ENCODE measurements around the gene LRP1-AS. TPM values are rescaled to one million over a fixed set of nuclear protein-coding genes. Genes with fewer than 3 reads are reported as not detected.
A peak's percentile ranks its signal among the peaks of the same experiment; 100 is the strongest.

Gene LRP1-AS
- total RNA-seq, 2 donors from 2014 or later: not detected

DNA sequence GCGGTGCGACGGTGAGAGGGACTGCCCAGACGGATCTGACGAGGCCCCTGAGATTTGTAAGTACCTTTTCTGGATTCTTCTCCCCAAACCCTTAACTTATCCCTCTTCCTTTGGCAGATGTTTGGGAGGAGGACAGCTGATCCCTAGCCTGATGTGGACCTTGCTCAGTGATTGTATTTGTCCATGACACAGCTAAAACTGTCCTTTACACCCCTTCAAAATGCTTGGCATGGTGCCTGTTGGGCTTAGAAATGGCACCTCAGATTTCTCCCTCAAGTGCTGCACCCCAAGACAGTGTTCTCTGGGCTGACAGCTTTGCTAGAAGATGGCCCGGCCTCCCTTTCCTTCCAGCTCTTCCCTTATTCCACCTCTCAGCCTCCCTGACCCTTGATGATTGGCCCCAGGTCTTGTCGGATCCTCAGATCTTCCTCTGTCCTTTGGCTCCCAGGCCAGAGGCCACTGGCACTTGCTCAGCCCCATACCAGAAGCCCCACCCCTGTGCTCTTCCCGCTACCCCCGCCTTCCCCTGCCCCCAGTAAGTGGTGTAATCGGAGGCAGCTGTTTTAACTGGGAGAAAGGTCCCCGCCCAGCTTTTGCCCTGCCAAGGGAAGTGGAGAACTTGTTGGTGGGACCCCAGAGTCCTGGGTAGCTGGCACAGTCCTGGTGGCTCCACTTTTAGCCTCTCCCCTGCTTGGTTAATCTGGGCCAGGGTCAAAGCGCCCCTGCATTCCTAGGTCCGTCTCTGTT lies 8.7 kb downstream of the LRP1-AS start:
- no peak overlapping the region for H3K4me3 Mint-ChIP-seq
- no peaks in the 10 kb centered on the region for H3K36me3 Mint-ChIP-seq (ENCODE audit: insufficient read depth in 2 of 2)
- ATAC-seq (replicated peaks in 1 of 2) (no peak), DNase-seq (no peak)
- H3K27me3 Mint-ChIP-seq (ENCODE audit: low read depth): no peaks in the 10 kb centered on the region
- H3K27ac Mint-ChIP-seq: no peak overlapping the region
- H3K9me3 Mint-ChIP-seq: no peaks in the 10 kb centered on the region
- H3K4me1 Mint-ChIP-seq (ENCODE audit: low read depth): peaks cover 6% of the 10 kb centered on the region

DNA sequence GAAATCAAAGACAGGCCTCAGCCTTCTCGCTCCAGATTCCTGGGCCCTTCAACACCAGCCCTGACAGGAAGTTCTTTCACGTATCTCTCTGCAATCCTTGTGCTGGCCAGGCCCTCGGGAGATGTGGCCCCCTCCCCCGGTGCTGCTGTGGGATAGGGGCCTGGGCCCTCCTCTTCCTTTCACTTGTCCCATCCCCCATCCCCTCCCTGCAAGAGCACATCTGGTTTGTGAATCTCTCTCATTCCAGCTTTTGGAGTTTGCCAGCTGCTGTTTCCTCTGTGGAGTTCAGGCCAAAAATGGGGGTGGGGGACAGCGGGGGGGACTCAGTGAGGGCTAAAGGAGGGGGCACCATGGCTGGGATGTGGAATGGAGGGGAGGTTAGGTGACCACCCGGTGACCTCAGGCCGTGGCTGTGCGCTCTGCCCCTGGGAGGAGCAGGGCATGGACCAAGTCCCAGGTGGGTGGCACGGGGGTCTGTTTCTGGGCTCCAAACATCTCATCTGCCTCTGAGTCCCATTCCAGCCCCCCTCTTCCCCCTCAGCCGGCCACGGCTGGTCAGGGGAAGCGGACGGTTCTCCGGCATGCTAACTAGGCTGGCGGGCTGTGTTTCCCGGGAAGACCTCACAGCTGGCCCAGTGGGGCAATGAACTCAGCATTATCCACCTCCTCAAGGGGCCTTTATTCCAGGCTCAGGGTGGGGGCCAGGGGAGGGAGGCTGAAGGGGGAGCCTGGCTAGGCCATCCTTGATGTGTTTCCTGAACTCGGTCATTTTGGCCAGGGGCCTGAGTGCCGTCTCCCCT lies 11.7 kb downstream of the LRP1-AS start:
- Mint-ChIP-seq H3K27me3 (ENCODE audit: low read depth) (no peaks in the 10 kb centered on the region), H3K36me3 (ENCODE audit: insufficient read depth in 2 of 2) (no peaks in the 10 kb centered on the region), H3K4me1 (ENCODE audit: low read depth) (no peaks in the 10 kb centered on the region), H3K4me3 (no peak overlapping the region), H3K9me3 (no peaks in the 10 kb centered on the region), H3K27ac (no peak overlapping the region)
- no peak for DNase-seq
- no peak for ATAC-seq (replicated peaks in 1 of 2)

- no peaks in the 10 kb centered on the region for H3K9me3 Mint-ChIP-seq
- DNase-seq: no peak
- no peaks in the 10 kb centered on the region for H3K27me3 Mint-ChIP-seq (ENCODE audit: low read depth)
- H3K36me3 Mint-ChIP-seq (ENCODE audit: insufficient read depth in 2 of 2): no peaks in the 10 kb centered on the region
- peaks cover under 1% of the 10 kb centered on the region for H3K4me1 Mint-ChIP-seq (ENCODE audit: low read depth)
- H3K27ac Mint-ChIP-seq: no peak overlapping the region
- H3K4me3 Mint-ChIP-seq: no peak overlapping the region
- ATAC-seq (replicated peaks in 1 of 2): no peak
Observed at GRCh38 chr12:57134949-57135348, 12.5 kb downstream of the LRP1-AS start.

- no peak for ATAC-seq (replicated peaks in 1 of 2)
- Mint-ChIP-seq H3K9me3 (no peaks in the 10 kb centered on the region), H3K4me3 (no peak overlapping the region), H3K27me3 (ENCODE audit: low read depth) (no peaks in the 10 kb centered on the region), H3K36me3 (ENCODE audit: insufficient read depth in 2 of 2) (no peaks in the 10 kb centered on the region), H3K27ac (no peak overlapping the region), H3K4me1 (ENCODE audit: low read depth) (peaks cover 5% of the 10 kb centered on the region)
- no peak for DNase-seq
Observed at GRCh38 chr12:57133916-57134315, 13.5 kb downstream of the LRP1-AS start.

DNA sequence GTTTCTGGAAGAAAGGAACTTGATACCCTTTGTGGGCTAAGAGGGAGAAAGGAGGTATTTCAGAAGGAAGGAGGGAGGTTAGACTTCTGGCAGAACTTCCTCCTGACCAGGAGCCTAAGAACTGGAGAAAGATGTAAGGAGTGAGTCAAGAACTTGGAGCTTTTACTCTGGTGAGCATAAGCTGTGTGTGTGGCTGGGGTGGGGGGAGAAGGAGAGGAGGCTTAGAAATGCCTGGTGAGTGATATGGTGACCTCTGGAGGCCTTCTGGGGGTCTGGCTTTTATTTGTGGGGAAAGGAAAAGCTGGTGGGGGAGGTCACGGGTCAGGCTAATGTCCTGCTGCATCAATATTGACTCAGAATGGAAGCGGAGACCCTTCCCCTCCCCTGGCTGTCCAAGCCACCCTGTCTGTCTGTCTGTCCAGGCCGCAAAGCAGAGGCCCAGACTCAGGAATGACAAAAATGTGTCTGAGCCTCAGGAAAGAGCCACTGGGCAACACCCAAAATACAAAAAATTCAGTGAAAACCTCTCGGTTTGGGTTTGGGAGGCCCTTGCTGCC lies 14.3 kb downstream of the LRP1-AS start:
- H3K4me1 Mint-ChIP-seq (ENCODE audit: low read depth): peaks cover 5% of the 10 kb centered on the region
- no peak overlapping the region for H3K27ac Mint-ChIP-seq
- no peaks in the 10 kb centered on the region for H3K27me3 Mint-ChIP-seq (ENCODE audit: low read depth)
- no peak overlapping the region for H3K4me3 Mint-ChIP-seq
- ATAC-seq (replicated peaks in 1 of 2) (no peak), DNase-seq (no peak)
- no peaks in the 10 kb centered on the region for H3K36me3 Mint-ChIP-seq (ENCODE audit: insufficient read depth in 2 of 2)
- H3K9me3 Mint-ChIP-seq: no peaks in the 10 kb centered on the region

GRCh38 chr12:57131896-57132744 lies 15.3 kb downstream of the LRP1-AS start:
- DNase-seq: no peak
- H3K36me3 Mint-ChIP-seq (ENCODE audit: insufficient read depth in 2 of 2): no peaks in the 10 kb centered on the region
- H3K4me1 Mint-ChIP-seq (ENCODE audit: low read depth): peaks cover 8% of the 10 kb centered on the region
- no peak for ATAC-seq (replicated peaks in 1 of 2)
- H3K4me3 Mint-ChIP-seq: no peak overlapping the region
- H3K9me3 Mint-ChIP-seq: no peaks in the 10 kb centered on the region
- peaks cover 2% of the 10 kb centered on the region for H3K27me3 Mint-ChIP-seq (ENCODE audit: low read depth)
- H3K27ac Mint-ChIP-seq: no peak overlapping the region

DNA sequence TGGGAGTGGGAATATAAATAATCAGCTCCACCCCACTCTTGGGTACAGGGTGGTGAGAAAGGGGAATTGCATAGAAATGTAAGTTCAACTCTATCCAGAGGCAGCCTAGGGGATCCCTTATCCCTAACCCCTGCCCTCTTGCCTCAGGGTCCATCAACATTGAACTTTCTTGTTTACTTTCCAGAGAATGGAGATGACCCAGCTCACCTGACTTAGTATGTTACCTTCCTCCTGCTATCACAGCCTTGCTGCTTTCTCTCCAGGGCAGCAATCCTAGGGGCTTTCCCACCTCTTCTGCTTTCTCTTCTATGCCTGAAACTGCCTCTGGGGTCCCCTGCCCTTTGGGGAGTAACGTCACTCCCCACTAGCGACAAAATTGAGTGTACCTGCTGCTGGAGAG lies 16.5 kb downstream of the LRP1-AS start:
- Mint-ChIP-seq H3K27me3 (ENCODE audit: low read depth) (peaks cover 9% of the 10 kb centered on the region), H3K27ac (no peak overlapping the region), H3K9me3 (no peaks in the 10 kb centered on the region), H3K36me3 (ENCODE audit: insufficient read depth in 2 of 2) (no peaks in the 10 kb centered on the region), H3K4me1 (ENCODE audit: low read depth) (peaks cover 11% of the 10 kb centered on the region), H3K4me3 (no peak overlapping the region)
- no peak for DNase-seq
- no peak for ATAC-seq (replicated peaks in 1 of 2)

- no peak overlapping the region for H3K27ac Mint-ChIP-seq
- DNase-seq: no peak
- H3K4me1 Mint-ChIP-seq (ENCODE audit: low read depth): peaks cover 11% of the 10 kb centered on the region
- peaks cover 9% of the 10 kb centered on the region for H3K27me3 Mint-ChIP-seq (ENCODE audit: low read depth)
- H3K36me3 Mint-ChIP-seq (ENCODE audit: insufficient read depth in 2 of 2): no peaks in the 10 kb centered on the region
- no peak for ATAC-seq (replicated peaks in 1 of 2)
- H3K4me3 Mint-ChIP-seq: peak overlapping the region; percentile 51 to 63
- no peaks in the 10 kb centered on the region for H3K9me3 Mint-ChIP-seq
Observed at GRCh38 chr12:57129889-57130288, 17.5 kb downstream of the LRP1-AS start.

DNA sequence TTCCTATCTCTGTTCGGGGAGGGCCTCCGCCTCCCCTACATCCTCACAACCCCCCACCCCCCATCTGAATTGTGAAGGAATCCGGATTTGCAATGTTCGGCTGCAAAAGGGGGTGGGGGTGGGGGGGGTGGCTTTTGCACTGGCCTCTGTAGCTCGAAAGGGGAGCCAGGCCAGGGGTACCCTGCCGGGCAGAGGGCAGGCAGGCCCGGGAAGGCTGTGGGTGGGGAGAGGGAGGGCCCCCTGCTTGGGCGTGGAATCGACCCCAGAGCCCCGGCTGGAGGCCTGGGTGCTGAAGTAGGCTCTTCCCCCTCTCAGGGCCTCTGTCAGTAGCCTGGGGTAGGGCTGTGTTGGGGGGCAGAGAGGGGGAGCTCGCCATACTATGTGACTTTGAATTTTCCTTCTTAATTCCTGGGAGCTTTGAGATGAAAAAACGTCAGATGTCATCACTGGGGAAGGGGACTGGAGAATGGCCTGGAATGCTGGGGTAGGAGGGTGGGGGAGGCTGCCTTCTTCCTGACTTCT lies 18.0 kb downstream of the LRP1-AS start:
- H3K27me3 Mint-ChIP-seq (ENCODE audit: low read depth): peaks cover 9% of the 10 kb centered on the region
- no peaks in the 10 kb centered on the region for H3K9me3 Mint-ChIP-seq
- DNase-seq: no peak
- H3K27ac Mint-ChIP-seq: no peak overlapping the region
- no peak for ATAC-seq (replicated peaks in 1 of 2)
- H3K4me1 Mint-ChIP-seq (ENCODE audit: low read depth): peaks cover 13% of the 10 kb centered on the region
- no peaks in the 10 kb centered on the region for H3K36me3 Mint-ChIP-seq (ENCODE audit: insufficient read depth in 2 of 2)
- H3K4me3 Mint-ChIP-seq: peak overlapping the region; percentile 51 to 93

GRCh38 chr12:57128519-57129247 lies 18.7 kb downstream of the LRP1-AS start:
- peaks cover 4 to 7% of the 10 kb centered on the region in 2 donors for H3K9me3 Mint-ChIP-seq

DNA sequence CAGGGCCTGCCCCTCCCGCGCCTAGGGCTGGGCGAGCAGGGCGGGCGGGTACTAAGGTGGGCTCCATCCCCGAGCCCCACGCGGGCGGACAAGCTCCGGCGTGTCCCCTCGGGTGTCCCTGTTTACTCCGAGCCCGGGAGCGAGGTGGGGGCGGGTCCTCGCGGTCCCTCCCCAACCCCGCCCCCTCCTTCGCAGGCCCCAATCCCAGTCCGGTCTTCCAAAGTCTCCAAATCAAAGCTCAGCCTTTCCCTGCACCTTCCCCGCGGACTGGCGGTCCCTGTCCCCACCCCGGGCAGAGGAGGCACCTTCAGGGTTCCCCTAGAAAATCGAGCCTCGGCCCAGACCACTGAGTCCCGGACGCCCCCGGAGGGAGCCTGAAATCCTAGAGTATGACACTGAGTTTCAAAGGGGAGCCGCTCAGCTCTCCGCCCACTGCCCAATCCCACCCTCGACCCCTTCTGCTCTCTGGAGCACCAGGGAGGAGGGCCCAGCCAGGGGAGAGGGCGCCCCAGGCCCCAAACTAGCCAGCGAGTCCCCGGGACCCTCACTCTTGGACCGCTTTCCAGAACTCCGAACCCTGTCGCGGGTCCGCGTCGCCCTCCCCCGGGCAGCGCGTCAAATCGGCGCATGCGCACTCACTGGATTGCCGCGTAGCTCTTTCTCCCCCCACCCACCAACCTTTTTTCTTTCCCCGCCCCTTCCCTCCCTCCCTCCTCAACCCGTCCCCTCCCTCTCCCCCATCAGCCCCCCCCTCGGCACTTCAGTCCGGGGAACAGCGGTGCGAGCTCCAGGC lies 19.5 kb downstream of the LRP1-AS start, which contains the start of gene LRP1:
LRP1 (plus strand) TSS at position 758 of the 793 bp plus-strand sequence. CDS start 482 bp downstream, outside the sequence.
- peak within 1 kb of the TSS; percentile 71 for H3K27ac Mint-ChIP-seq
- peak; percentile 75 to 79 for DNase-seq

More at GRCh38 chr12:57128519-57129247, 18.7 kb downstream of the LRP1-AS start:
- DNase-seq (no peak), ATAC-seq (replicated peaks in 1 of 2) (no peak)
- H3K4me3 Mint-ChIP-seq: peak overlapping the region; percentile 16 to 93
- no peak overlapping the region for H3K27ac Mint-ChIP-seq
- H3K27me3 Mint-ChIP-seq (ENCODE audit: low read depth): peaks cover 9% of the 10 kb centered on the region
- H3K36me3 Mint-ChIP-seq (ENCODE audit: insufficient read depth in 2 of 2): peaks cover 4 to 6% of the 10 kb centered on the region in 2 donors
- peaks cover 20% of the 10 kb centered on the region for H3K4me1 Mint-ChIP-seq (ENCODE audit: low read depth)

More for the DNA sequence above, 19.5 kb downstream of the LRP1-AS start, which contains the start of gene LRP1:
- H3K27me3 Mint-ChIP-seq (ENCODE audit: low read depth): peaks cover 9% of the 10 kb centered on the region
- H3K4me1 Mint-ChIP-seq (ENCODE audit: low read depth): peaks cover 20% of the 10 kb centered on the region
- peaks cover 6 to 10% of the 10 kb centered on the region in 2 donors for H3K9me3 Mint-ChIP-seq
- peak within 1 kb of the TSS; percentile 87 to 93 for H3K4me3 Mint-ChIP-seq
- H3K36me3 Mint-ChIP-seq (ENCODE audit: insufficient read depth in 2 of 2): peaks cover 5 to 8% of the 10 kb centered on the region in 2 donors
- ATAC-seq (replicated peaks in 1 of 2): peak; percentile 73 to 75

Data from activated T-cell treated with anti-CD3 and anti-CD28 coated beads, Interleukin-2, amount 50 U/mL, for 72 hours (primary cell).